HepG2 (cell line): ENCODE results near the gene EP300. TPM values are rescaled to one million over a fixed set of nuclear protein-coding genes. Genes with fewer than 3 reads are reported as not detected.

ENCODE experiments used
- ELF3 ChIP-seq: IDR thresholded peaks from 2 replicates; pipeline ENCODE4 v1.6.1; 2016; ENCODE audit warnings: missing genetic modification reagents, missing compliant biosample characterization
- HDAC6 ChIP-seq: fragments of 200-600 bp; sonication (generic); IDR thresholded peaks from 2 replicates; pipeline ENCODE4 v1.7.0; 2017; ENCODE audit warnings: mild to moderate bottlenecking, antibody characterized with exemption, low read length, low read depth
- IKZF1 ChIP-seq: fragments of 450-650 bp; IDR thresholded peaks from 2 replicates; pipeline ENCODE4 v1.7.1; 2016
- KMT2B ChIP-seq: IDR thresholded peaks from 2 replicates; pipeline ENCODE4 v1.6.1; 2016; ENCODE audit warnings: missing genetic modification reagents, missing compliant biosample characterization
- LBX2 ChIP-seq: sonication (generic); formaldehyde crosslinking; IDR thresholded peaks from 2 replicates; pipeline ENCODE4 v1.5.0; 2020; ENCODE audit warnings: missing genetic modification reagents, mild to moderate bottlenecking, borderline replicate concordance
- PATZ1 ChIP-seq: sonication (generic); formaldehyde crosslinking; IDR thresholded peaks from 2 replicates; pipeline ENCODE4 v1.4.0; 2020; ENCODE audit warnings: missing genetic modification reagents
- RBM39 ChIP-seq: fragments of 200-400 bp; formaldehyde crosslinking; IDR thresholded peaks from one replicate; pipeline ENCODE4 v1.6.1; 2018; ENCODE audit warnings: antibody characterized with exemption, mild to moderate bottlenecking, low read depth, low read length; ENCODE audit not compliant: poor library complexity, severe bottlenecking
- RNF2 ChIP-seq: fragments of 450-650 bp; conservative IDR thresholded peaks from 2 replicates; pipeline ENCODE4 v1.6.1; 2016; ENCODE audit warnings: low read depth
- SNAPC4 ChIP-seq: sonication (generic); formaldehyde crosslinking; IDR thresholded peaks from 2 replicates; pipeline ENCODE4 v1.4.0; 2020; ENCODE audit warnings: mild to moderate bottlenecking, missing genetic modification reagents
- SOX6 ChIP-seq, 2 experiments: fragments of 450-650 bp in 1 of 2; sonication (generic) in 1 of 2; formaldehyde crosslinking in 1 of 2; IDR thresholded peaks; 2 replicates each; pipeline versions ENCODE4 v1.4.0 to v1.6.1; 2017 to 2020; ENCODE audit warnings: antibody characterized with exemption in 1 of 2, mild to moderate bottlenecking in 1 of 2, missing genetic modification reagents in 1 of 2
- TBX2 ChIP-seq: sonication (generic); formaldehyde crosslinking; IDR thresholded peaks from 2 replicates; pipeline ENCODE4 v1.5.0; 2020; ENCODE audit warnings: missing genetic modification reagents, mild to moderate bottlenecking, borderline replicate concordance
- TFDP2 ChIP-seq: sonication (generic); formaldehyde crosslinking; IDR thresholded peaks from 2 replicates; pipeline ENCODE4 v1.4.0; 2020; ENCODE audit warnings: missing genetic modification reagents
- ZFP36L1 ChIP-seq: sonication (generic); formaldehyde crosslinking; IDR thresholded peaks from 2 replicates; pipeline ENCODE4 v1.8.0; 2022; ENCODE audit warnings: mild to moderate bottlenecking, missing genetic modification reagents, moderate library complexity
- ZNF605 ChIP-seq: sonication (generic); formaldehyde crosslinking; IDR thresholded peaks from 2 replicates; pipeline ENCODE4 v1.8.0; 2022; ENCODE audit warnings: mild to moderate bottlenecking, missing genetic modification reagents
- ZNF678 ChIP-seq: sonication (generic); formaldehyde crosslinking; IDR thresholded peaks from 2 replicates; pipeline ENCODE4 v1.4.0; 2020; ENCODE audit warnings: mild to moderate bottlenecking, missing genetic modification reagents
- ZNF749 ChIP-seq: sonication (generic); formaldehyde crosslinking; IDR thresholded peaks from 2 replicates; pipeline ENCODE4 v1.8.0; 2022; ENCODE audit warnings: mild to moderate bottlenecking, missing genetic modification reagents, moderate library complexity, borderline replicate concordance
- ZNF816 ChIP-seq: sonication (generic); formaldehyde crosslinking; IDR thresholded peaks from 2 replicates; pipeline ENCODE4 v1.8.0; 2022; ENCODE audit warnings: missing genetic modification reagents, mild to moderate bottlenecking, borderline replicate concordance
- polyA plus RNA-seq, 8 experiments: library from polyadenylated mRNA; depleted of rRNA in 3 of 8; stranded (reverse) in 7 of 8; unstranded in 1 of 8; fragments of >200 nt; fragmentation: Illumina TruSeq in 4 of 8; extraction: Trizol in 4 of 8; gene quantifications; 2 replicates each; pipeline versions ENCODE4 v1.2.1 to v1.2.3, GENCODE V29; 2011 to 2016; ENCODE audit warnings: low read depth in 4 of 8, missing spikeins in 1 of 8, mixed read lengths in 1 of 8; ENCODE audit not compliant: insufficient read depth in 1 of 8
- total RNA-seq, 5 experiments: library from RNA; depleted of rRNA; stranded (reverse); fragments of >200 nt; fragmentation: Illumina TruSeq; extraction: Trizol; gene quantifications; 2 replicates each; pipeline ENCODE4 v1.2.3, GENCODE V29; 2016; ENCODE audit warnings: low read depth in 1 of 5

EP300 gene
- total and polyA plus RNA-seq, 2 of the 13 experiments (the other 11 are each of a cell fraction or from before 2014, with no cell fraction given), result 13.6 to 14.9 TPM

GRCh38 chr22:41197038-41197972 lies 104.9 kb downstream of the EP300 start (continued):
- no peak for TF ChIP-seq SNAPC4
- peak; percentile 77 for TF ChIP-seq RNF2
- 0 out of 2 replicates have a peak, but pooled peaks have one; percentile 61 for TF ChIP-seq ZNF749 (CRISPR knock-in tag)
- peak; percentile 57; the same call in 1 of the 2 replicates for TF ChIP-seq PATZ1 (CRISPR knock-in tag)
- peak; percentile 32; the same call in 1 of the 2 replicates for TF ChIP-seq ZFP36L1
- peak; percentile 31; the same call in 1 of the 2 replicates for TF ChIP-seq ZNF678 (CRISPR knock-in tag)
- TF ChIP-seq ZNF605 (CRISPR knock-in tag), result peak; percentile 77
- peak; percentile 86 for TF ChIP-seq TFDP2
- TF ChIP-seq SOX6 (IDR thresholded peaks at IDR 0.05), result no peak
- TF ChIP-seq SOX6 (CRISPR knock-in tag; IDR thresholded peaks at IDR 0.05), result peak; percentile 9; the same call in 1 of the 2 replicates
- TF ChIP-seq ELF3 (CRISPR knock-in tag), result peak; percentile 38; the same call in 1 of the 2 replicates
- no peak for TF ChIP-seq HDAC6
- TF ChIP-seq ZNF816 (CRISPR knock-in tag), result no peak
- peak; percentile 64 for TF ChIP-seq TBX2 (CRISPR knock-in tag)
- 0 out of 2 replicates have a peak, but pooled peaks have one; percentile 30 for TF ChIP-seq LBX2 (CRISPR knock-in tag)
- no peak for TF ChIP-seq IKZF1
- TF ChIP-seq RBM39, result peak; percentile 35
- peak; percentile 82 for TF ChIP-seq KMT2B
